Panc1 (cell line): ENCODE measurements around the gene USP6NL. TPM values are rescaled to one million over a fixed set of nuclear protein-coding genes. Genes with fewer than 3 reads are reported as not detected.
A peak's percentile ranks its signal among the peaks of the same experiment; 100 is the strongest.

Experiments used
- ATAC-seq: fragments of 200-7000 bp; cut with Tn5 transposase; 2 replicates; pipeline ENCODE4 v1.9.1; 2020; ENCODE audit warnings: mild to moderate bottlenecking, moderate library complexity
- BruUV-seq: library from RNA; stranded (reverse); fragments of 400-500 nt; replicated peaks from 2 replicates; lab custom pipeline; 2021; lab: Mats Ljungman, UMichigan
- CTCF ChIA-PET: fragments of 300-600 bp; sonication (Branson Sonifier 250); formaldehyde crosslinking; loops from one replicate; lab custom pipeline; 2022; ENCODE audit warnings: antibody characterized with exemption; lab: Charles Lee
- POLR2A ChIA-PET: fragments of 300-600 bp; sonication (Branson Sonifier 250); formaldehyde crosslinking; loops from one replicate; lab custom pipeline; 2022; ENCODE audit warnings: antibody characterized with exemption; lab: Charles Lee
- DNase-seq: peaks from one replicate; pipeline ENCODE4 v3.0.0-alpha.2; 2010; ENCODE audit warnings: low read depth, low spot score
- H3K27ac ChIP-seq: 2 replicates; pipeline ENCODE4 v1.5.1; 2011; ENCODE audit warnings: mild to moderate bottlenecking, low read length, inconsistent platforms
- H3K27me3 ChIP-seq: fragments of 200-500 bp; sonication (Bioruptor generic); 2 replicates; pipeline ENCODE4 v1.6.0; 2014; ENCODE audit warnings: low read length, inconsistent platforms; ENCODE audit not compliant: control insufficient read depth, insufficient read depth
- H3K36me3 ChIP-seq: fragments of 200-500 bp; sonication (Bioruptor generic); 2 replicates; pipeline ENCODE4 v1.5.1; 2014; ENCODE audit warnings: inconsistent platforms, mild to moderate bottlenecking, low read length, moderate library complexity; ENCODE audit not compliant: control insufficient read depth, insufficient read depth
- H3K4me1 ChIP-seq: 2 replicates; pipeline ENCODE4 v1.5.1; 2011; ENCODE audit warnings: inconsistent platforms, mild to moderate bottlenecking, low read length, moderate library complexity; ENCODE audit not compliant: control insufficient read depth, insufficient read depth
- H3K4me3 ChIP-seq, 2 experiments: 2 replicates each; pipeline ENCODE4 v1.5.1; 2011 to 2012; ENCODE audit warnings: low read depth in 2 of 2, low read length in 2 of 2, mild to moderate bottlenecking in 2 of 2, inconsistent platforms in 1 of 2, moderate library complexity in 1 of 2
- H3K9me3 ChIP-seq: fragments of 200-500 bp; sonication (Bioruptor generic); 2 replicates; pipeline ENCODE4 v1.5.1; 2014; ENCODE audit warnings: low read depth, mild to moderate bottlenecking, inconsistent platforms, low read length, moderate library complexity; ENCODE audit not compliant: control insufficient read depth, insufficient read depth
- CTCF ChIP-seq: fragments of 450-650 bp; IDR thresholded peaks from 2 replicates; pipeline ENCODE4 v1.5.1; 2017; ENCODE audit warnings: mild to moderate bottlenecking
- POLR2AphosphoS5 ChIP-seq: IDR thresholded peaks from 2 replicates; pipeline ENCODE4 v1.6.1; 2012; ENCODE audit warnings: mild to moderate bottlenecking, low read depth, low read length, moderate library complexity
- REST ChIP-seq, 2 experiments: IDR thresholded peaks; 2 replicates each; pipeline ENCODE4 v1.6.1; 2011 to 2012; ENCODE audit warnings: low read depth in 2 of 2, control low read depth in 1 of 2, low read length in 1 of 2, mild to moderate bottlenecking in 1 of 2, moderate library complexity in 1 of 2; ENCODE audit not compliant: insufficient read depth in 1 of 2
- SIN3A ChIP-seq: IDR thresholded peaks from 2 replicates; pipeline ENCODE4 v1.6.1; 2012; ENCODE audit warnings: low read depth, mild to moderate bottlenecking, low read length, moderate library complexity, borderline replicate concordance; ENCODE audit not compliant: insufficient read depth
- TCF7L2 ChIP-seq: IDR thresholded peaks from 2 replicates; pipeline ENCODE4 v1.6.1; 2011; ENCODE audit warnings: mild to moderate bottlenecking, low read depth, low read length, inconsistent platforms
- in situ Hi-C: cut with HindIII; loops from 2 replicates; pipeline ENCODE4 v1.10.0; 2016; ENCODE audit warnings: low sequenced_read_pairs, low pct_unique_long_range_greater_than_20kb
- intact Hi-C: fragments of 100-400 bp; cut with micrococcal nuclease; formaldehyde crosslinking; loops from one replicate; pipeline ENCODE4 v1.10.0; 2022; ENCODE audit not compliant: unreplicated experiment
- total RNA-seq: library from RNA; stranded (reverse); gene quantifications from one replicate; pipeline ENCODE4 v1.2.1, GENCODE V29; 2021; ENCODE audit not compliant: unreplicated experiment

USP6NL gene
- total RNA-seq, 1 experiment from 2014 or later: 13.9 TPM

GRCh38 chr10:11610826-11611247 lies 613 bp downstream of the USP6NL start:
- H3K36me3 ChIP-seq: peaks cover 8% of the 10 kb centered on the region
- DNase-seq (no peak), ATAC-seq (peak; percentile 37)
- no TSS peak for BruUV-seq
- peaks cover 22% of the 10 kb centered on the region for H3K4me1 ChIP-seq
- intact Hi-C loops (no loop called here), in situ Hi-C loops (no loop called here)
- no peaks in the 10 kb centered on the region for H3K27me3 ChIP-seq
- TF ChIP-seq TCF7L2 (no peak), CTCF (no peak), SIN3A (no peak), POLR2AphosphoS5 (no peak), REST (IDR thresholded peaks at IDR 0.05; ENCODE audit: insufficient read depth in 1 of 2, low read depth in 2 of 2, low read length in 1 of 2) (no peak)
- POLR2A ChIA-PET: no interaction called here
- CTCF ChIA-PET: no interaction called here
- H3K27ac ChIP-seq: peak overlapping the region; percentile 81
- H3K9me3 ChIP-seq: no peaks in the 10 kb centered on the region
- H3K4me3 ChIP-seq: peak overlapping the region; percentile 79 to 87

GRCh38 chr10:11610166-11610825 lies 1.2 kb downstream of the USP6NL start:
- Histone ChIP-seq H3K4me1 (peaks cover 23% of the 10 kb centered on the region), H3K4me3 (peak overlapping the region; percentile 79 to 87), H3K27ac (peak overlapping the region; percentile 81), H3K36me3 (peaks cover 8% of the 10 kb centered on the region), H3K27me3 (no peaks in the 10 kb centered on the region), H3K9me3 (no peaks in the 10 kb centered on the region)
- ATAC-seq (no peak), DNase-seq (no peak)
- intact Hi-C loops (no loop called here), in situ Hi-C loops (no loop called here)
- BruUV-seq: no TSS peak
- CTCF ChIA-PET: no interaction called here
- POLR2A ChIA-PET: no interaction called here
- TF ChIP-seq CTCF (no peak), TCF7L2 (no peak), POLR2AphosphoS5 (no peak), REST (IDR thresholded peaks at IDR 0.05; ENCODE audit: insufficient read depth in 1 of 2, low read depth in 2 of 2, low read length in 1 of 2) (no peak)
